A673 (cell line): Measurements from ENCODE around the gene CD276.

Experiments used
- CTCF ChIP-seq: fragments of 300-800, 200-600 bp; sonication (generic); conservative IDR thresholded peaks from 2 replicates; pipeline ENCODE4 v1.5.1; 2017; ENCODE audit warnings: low read depth, mild to moderate bottlenecking, antibody characterized with exemption, low read length, moderate library complexity, mixed read lengths
- EZH2 ChIP-seq: fragments of 200-600 bp; sonication (generic); IDR thresholded peaks from 2 replicates; pipeline ENCODE4 v1.6.1; 2017; ENCODE audit warnings: borderline replicate concordance, low read depth, mild to moderate bottlenecking, mixed read lengths, antibody characterized with exemption, low read length; ENCODE audit not compliant: poor library complexity, severe bottlenecking

GRCh38 chr15:73699249-73700040, 15.3 kb downstream of the CD276 start:
- TF ChIP-seq CTCF = no peak
- TF ChIP-seq EZH2 = no peak
